ENCODE measurements around the gene C16orf92.
A peak's percentile ranks its signal among the peaks of the same experiment; 100 is the strongest.

C16orf92 gene

DNA sequence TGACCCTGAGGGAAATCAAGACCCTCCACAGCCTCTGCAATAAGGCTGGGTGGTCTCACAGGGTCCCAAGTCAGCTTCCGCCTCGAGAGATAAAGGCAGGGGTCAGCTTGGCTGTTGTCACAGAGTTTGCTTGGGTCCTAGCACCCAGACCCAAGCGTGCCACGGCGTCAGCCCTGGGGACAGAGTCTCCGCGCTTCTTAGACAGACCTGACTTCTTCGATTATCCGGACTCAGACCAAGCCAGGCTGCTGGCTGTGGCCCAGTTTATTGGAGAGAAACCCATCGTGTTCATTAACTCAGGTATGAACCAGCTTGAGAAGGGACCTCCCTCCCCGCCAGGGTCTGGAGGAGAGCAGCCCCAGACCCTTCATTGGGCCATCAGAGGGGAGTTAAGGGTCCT is 588 bp downstream of the C16orf92 start:
- FAIRE-seq: no peak
- no peak for DNase-seq (ENCODE audit: insufficient read length)
- TF ChIP-seq POLR2A (IDR thresholded peaks at IDR 0.05; ENCODE audit: low read depth, low read length) (no peak), POLR2AphosphoS5 (IDR thresholded peaks at IDR 0.05; ENCODE audit: low read depth, low read length) (no peak), TAF1 (IDR thresholded peaks at IDR 0.05; ENCODE audit: borderline replicate concordance, low read depth, low read length) (no peak)

DNA sequence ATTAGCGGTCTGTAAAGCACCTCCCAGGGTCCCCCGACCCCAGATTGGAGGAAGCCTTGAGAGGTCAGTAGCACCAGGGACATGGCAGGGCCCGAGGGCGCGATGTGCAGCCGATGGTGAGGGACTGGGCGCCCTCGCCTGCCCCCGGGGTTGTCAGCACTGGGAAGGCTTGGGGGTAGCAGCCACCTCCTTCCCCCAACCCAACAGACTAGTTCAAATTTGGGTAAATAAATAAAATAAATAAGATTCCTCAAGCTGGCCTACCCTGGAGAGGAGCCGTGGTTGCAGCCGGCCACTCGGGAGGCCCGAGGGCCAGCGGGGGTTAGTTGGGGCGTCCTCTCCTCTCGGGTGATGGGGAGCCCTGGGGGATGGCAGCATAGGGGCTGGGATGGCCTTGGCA is 1.5 kb downstream of the C16orf92 start:
- DNase-seq (ENCODE audit: insufficient read length) (no peak), FAIRE-seq (no peak)
- TF ChIP-seq TAF1 (IDR thresholded peaks at IDR 0.05; ENCODE audit: borderline replicate concordance, low read depth, low read length) (no peak), POLR2A (IDR thresholded peaks at IDR 0.05; ENCODE audit: low read depth, low read length) (no peak), POLR2AphosphoS5 (IDR thresholded peaks at IDR 0.05; ENCODE audit: low read depth, low read length) (no peak)

DNA sequence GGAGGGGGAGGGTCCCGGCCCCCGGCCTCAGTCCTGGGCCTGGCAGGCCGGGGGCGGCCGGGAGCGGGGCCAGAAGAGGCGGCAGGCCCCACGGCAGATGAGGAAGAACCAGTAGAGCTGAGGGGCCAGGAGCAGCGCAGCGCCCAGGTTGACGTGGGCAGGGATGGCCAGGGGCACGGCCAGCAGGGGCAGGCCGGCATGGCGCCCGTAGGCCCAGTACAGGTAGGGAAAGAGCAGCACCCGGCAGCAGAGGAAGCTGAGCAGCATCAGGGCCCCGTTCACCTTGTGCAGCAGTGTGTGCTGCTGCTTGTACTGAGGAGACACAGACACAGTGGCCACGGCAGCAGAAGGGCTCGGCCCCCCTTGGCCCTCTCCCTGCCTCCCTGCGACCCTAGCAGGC is 2.2 kb downstream of the C16orf92 start:
- DNase-seq (ENCODE audit: insufficient read length) (no peak), FAIRE-seq (no peak)
- no peak for TF ChIP-seq POLR2AphosphoS5 (IDR thresholded peaks at IDR 0.05; ENCODE audit: low read depth, low read length)
- TF ChIP-seq POLR2A (IDR thresholded peaks at IDR 0.05; ENCODE audit: low read depth, low read length): no peak
- no peak for TF ChIP-seq TAF1 (IDR thresholded peaks at IDR 0.05; ENCODE audit: borderline replicate concordance, low read depth, low read length)

DNA sequence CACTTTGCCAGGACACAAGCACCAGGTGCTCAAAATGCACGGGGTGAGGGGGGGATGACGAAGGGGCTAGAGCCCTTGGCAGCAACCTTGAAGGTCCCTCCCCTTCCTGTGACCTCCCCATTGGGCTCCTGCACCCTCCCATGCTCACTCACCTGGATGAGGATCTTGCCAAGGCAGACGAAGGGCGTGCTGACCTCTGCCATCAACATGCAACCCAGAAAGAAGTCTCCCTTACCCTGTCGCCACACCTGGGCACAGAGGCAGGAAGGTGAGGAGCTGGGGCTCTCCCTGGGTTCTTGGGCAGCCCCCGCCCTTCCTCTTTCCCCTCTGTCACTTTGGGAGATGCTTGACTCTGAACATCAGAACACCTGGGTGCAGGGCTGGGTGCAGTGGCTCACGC is 2.6 kb downstream of the C16orf92 start:
- TF ChIP-seq POLR2A (IDR thresholded peaks at IDR 0.05; ENCODE audit: low read depth, low read length) (no peak), TAF1 (IDR thresholded peaks at IDR 0.05; ENCODE audit: borderline replicate concordance, low read depth, low read length) (no peak), POLR2AphosphoS5 (IDR thresholded peaks at IDR 0.05; ENCODE audit: low read depth, low read length) (no peak)
- no peak for DNase-seq (ENCODE audit: insufficient read length)
- FAIRE-seq: no peak

DNA sequence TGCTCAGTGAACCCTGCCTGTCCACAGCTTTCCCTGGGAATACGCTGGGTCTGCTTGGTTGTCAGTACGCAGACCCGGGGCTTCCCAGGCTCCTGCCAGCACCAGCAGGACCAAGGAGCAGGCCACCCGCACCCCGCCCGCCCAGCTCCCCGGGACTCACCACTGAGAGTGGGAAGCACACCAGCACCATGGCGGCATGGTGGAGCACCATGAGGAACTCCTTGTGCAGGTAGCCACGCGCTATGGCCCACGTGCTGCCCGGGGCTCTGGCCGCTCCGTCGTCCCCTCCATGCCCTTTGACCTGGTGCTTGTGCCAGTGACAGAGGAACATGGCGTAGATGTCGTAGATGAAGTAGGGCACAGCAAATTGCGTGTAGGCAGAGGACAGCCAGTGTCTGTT is 3.5 kb downstream of the C16orf92 start:
- FAIRE-seq (no peak), DNase-seq (ENCODE audit: insufficient read length) (no peak)
- no peak for TF ChIP-seq TAF1 (IDR thresholded peaks at IDR 0.05; ENCODE audit: borderline replicate concordance, low read depth, low read length)

DNA sequence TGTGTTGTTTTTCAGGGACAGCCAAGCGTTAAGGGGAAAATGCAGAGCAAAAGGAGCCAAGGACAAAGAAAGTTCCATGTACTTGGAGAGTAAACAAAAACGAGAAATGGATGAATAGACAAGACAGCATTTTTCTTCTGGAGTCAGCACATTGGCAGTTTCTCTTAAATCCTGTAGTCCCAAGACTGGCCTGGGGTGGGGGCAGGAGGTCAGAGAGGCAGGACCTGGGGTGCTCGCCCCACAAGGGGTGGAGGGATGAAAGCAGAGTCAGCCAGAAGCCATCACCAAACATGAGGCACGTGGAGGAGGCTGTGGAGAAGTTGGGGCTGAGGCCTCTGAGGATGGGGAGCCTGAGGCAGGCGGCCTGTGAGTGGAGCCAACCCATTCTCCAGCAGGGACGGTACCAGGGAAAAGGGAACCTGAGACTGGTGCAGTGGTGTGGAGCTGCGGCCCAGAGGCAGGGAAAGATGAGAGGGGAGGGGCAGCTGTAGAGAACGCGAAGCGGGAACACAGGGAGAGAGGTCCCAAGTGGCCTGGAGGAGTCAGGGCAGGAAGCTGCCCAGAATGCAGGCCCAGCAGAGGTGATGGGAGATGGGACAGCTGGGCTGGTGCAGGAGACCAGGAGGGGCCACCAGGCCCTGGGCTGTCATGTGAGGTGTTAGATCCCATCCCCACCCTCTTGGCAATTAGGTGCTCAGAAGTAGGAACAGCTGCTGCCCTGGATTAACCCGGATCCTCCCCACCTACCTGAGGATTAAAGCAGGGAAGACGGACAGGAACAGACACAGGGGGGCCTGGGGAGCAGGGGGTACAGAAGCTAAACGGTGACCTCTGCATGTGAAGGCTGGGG is 4.8 kb downstream of the C16orf92 start:
- TF ChIP-seq TAF1 (IDR thresholded peaks at IDR 0.05; ENCODE audit: borderline replicate concordance, low read depth, low read length): no peak
- TF ChIP-seq POLR2AphosphoS5 (IDR thresholded peaks at IDR 0.05; ENCODE audit: low read depth, low read length): no peak
- TF ChIP-seq POLR2A (IDR thresholded peaks at IDR 0.05; ENCODE audit: low read depth, low read length): no peak
- FAIRE-seq (no peak), DNase-seq (ENCODE audit: insufficient read length) (no peak)

DNA sequence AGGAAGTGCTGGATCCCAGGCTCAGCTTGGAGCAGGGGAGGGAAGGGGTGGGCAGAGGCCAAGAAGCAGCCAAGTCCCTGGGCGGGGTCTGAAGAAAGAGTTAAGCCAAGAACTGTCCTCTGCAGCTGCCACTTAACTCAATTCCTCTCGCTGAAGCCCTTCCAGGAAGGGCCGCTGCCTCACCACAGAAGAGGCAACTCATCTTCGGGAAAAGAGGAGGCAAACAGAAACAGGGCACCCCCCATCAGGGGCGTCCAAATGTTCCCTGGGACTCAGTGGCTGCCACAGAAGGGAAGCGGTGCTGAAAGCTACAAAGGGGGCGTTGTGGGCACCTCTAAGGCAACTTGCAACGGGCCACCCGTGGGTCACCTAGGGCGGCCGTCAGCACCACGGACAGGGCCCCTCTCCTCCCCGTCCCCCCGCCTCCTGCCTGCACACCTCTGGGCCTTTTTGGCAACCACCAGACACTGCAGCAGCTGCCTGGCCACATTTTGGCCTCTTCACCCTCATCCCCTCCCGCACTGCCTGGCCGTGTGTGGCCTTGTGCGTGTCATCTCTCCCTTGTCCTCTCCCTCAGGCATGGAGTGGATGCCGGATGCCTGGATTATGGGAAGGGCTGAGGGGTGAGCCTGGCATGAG is 5.6 kb downstream of the C16orf92 start:
- DNase-seq (ENCODE audit: insufficient read length): no peak
- TF ChIP-seq POLR2A (IDR thresholded peaks at IDR 0.05; ENCODE audit: low read depth, low read length) (no peak), POLR2AphosphoS5 (IDR thresholded peaks at IDR 0.05; ENCODE audit: low read depth, low read length) (no peak), TAF1 (IDR thresholded peaks at IDR 0.05; ENCODE audit: borderline replicate concordance, low read depth, low read length) (no peak)
- FAIRE-seq: no peak

DNA sequence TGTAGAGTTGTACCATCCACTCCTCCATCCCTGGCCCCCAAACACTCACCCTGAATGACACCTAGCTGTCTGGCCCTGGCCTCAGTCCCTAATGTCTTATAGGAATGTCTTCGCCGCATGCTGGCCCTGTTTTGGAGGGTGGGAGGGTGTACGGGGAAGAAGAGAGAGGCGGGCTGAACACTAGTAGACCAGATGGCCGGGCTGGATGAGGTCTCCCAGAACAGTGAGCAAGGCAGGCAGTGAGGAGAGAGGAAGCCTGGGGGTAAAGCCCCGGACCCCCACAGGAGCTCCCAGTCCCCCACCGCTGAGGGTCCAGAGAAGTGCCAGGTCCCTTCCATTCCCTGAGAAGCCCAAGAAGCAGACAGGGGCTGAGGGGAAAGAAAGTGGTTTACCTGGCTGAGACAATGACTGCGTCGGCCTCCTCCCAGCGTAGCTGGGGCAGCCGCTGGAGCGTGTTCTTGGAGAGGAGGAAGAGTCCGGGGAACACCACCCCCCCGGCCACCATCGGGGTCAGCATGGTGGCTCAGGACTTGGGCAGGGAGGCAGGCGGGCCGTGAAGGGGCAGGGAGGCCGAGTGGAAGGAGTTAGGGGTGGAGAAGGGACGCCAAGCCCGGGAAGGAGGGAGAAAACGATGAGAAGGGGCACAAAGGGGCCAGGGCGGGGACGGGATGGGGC is 7.2 kb downstream of the C16orf92 start:
- no peak for DNase-seq (ENCODE audit: insufficient read length)
- FAIRE-seq: no peak
- TF ChIP-seq TAF1 (IDR thresholded peaks at IDR 0.05; ENCODE audit: borderline replicate concordance, low read depth, low read length): no peak
- TF ChIP-seq POLR2AphosphoS5 (IDR thresholded peaks at IDR 0.05; ENCODE audit: low read depth, low read length): no peak
- TF ChIP-seq POLR2A (IDR thresholded peaks at IDR 0.05; ENCODE audit: low read depth, low read length): no peak

DNA sequence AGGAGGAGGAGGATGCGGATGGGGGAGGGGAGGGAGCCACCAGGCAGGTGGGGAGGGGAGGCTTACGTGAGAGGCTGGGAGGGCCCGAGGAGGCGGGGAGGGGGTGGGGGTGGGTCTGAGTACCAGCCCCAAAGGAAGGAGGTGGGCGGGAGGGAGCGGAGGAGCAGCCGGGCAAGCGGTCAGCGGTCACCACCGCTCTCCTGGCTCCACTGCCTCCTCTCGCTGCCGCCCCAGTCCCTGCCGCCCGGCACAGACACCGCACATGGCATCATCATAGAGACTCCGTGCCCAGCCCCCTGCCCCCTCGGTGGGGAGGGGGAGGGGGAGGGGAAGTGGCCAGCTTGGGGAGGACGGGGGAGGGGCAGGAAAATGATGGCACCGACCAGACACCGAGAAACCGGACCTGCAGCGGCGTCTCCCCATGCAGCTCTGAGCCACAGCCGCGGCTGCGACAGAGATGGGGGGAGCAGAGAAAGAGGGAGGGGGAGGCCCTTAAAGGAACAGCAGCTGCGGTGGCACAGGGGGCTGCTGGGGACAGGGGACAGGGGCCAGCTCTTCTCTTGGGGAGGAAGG is 7.9 kb downstream of the C16orf92 start, which contains the start of gene TLCD3B:
TLCD3B (minus strand) TSS at position 431 of the 573 bp plus-strand sequence. CDS start 744 bp downstream, outside the sequence.
- TF ChIP-seq TAF1 (IDR thresholded peaks at IDR 0.05; ENCODE audit: borderline replicate concordance, low read depth, low read length) (no peak), POLR2AphosphoS5 (IDR thresholded peaks at IDR 0.05; ENCODE audit: low read depth, low read length) (no peak), POLR2A (IDR thresholded peaks at IDR 0.05; ENCODE audit: low read depth, low read length) (no peak)
- FAIRE-seq (no peak), DNase-seq (ENCODE audit: insufficient read length) (no peak)

DNA sequence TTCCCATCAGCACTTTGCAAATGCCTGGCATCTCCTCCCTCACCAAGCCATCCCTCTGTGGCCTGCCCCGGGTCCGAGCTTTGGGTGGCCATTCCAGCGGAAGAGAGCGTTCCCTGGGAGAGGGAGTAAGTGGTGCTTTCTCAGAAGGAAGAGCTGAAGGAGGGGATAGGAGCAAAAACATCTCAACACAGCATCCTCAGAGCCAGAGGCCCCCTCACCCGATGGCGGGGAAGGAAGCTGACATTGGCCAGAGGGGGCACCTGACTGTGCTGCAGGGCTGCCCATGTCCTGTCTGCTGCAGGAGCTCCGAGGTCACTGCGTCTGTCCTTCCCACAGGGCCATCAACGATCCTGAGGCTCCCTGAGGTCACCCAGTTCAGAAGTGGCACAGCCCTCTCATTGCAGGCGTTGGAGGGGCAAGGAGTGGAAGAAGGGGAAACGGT is 8.5 kb downstream of the C16orf92 start:
- DNase-seq (ENCODE audit: insufficient read length) (no peak), FAIRE-seq (no peak)
- TF ChIP-seq TAF1 (IDR thresholded peaks at IDR 0.05; ENCODE audit: borderline replicate concordance, low read depth, low read length) (no peak), POLR2AphosphoS5 (IDR thresholded peaks at IDR 0.05; ENCODE audit: low read depth, low read length) (no peak), POLR2A (IDR thresholded peaks at IDR 0.05; ENCODE audit: low read depth, low read length) (no peak)

DNA sequence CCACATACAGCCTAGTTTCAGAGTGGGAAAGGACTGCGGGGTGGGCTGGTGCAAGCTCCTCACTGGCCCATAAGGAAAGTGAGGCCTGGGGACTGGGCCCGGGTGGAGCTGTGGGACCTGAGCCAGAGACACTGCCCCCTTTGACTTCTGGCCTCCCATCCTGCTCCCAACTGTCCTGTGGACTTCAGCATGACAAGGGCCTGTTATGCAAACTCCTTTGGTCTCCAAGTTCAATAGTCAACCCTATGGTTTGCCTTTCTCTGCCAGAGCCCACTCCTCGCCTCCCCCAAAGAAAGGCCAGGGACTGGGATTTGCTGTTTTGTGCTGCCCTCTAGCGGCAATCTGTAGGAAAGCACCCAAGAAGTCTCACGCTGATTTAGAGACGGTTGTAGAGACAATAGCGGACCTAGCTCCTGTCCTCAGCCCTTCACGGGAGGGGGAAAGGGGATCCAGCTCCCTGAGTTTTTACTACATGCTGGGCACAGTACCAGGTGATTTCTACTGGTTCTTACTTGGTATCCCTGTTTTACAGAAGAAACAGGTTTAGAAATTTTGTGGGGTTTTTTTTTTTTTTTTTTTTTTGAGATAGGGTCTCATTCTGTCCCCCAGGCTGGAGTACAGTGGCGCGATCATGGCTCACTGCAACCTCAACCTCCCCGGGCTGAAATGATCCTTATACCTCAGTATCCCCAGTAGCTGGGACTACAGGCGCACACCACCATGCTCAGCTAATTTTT is 9.3 kb downstream of the C16orf92 start:
- FAIRE-seq (peak; percentile 93), DNase-seq (ENCODE audit: insufficient read length) (peak; percentile 75)

More for the DNA sequence above, 9.3 kb downstream of the C16orf92 start:
- TF ChIP-seq POLR2AphosphoS5 (IDR thresholded peaks at IDR 0.05; ENCODE audit: low read depth, low read length) (no peak), POLR2A (IDR thresholded peaks at IDR 0.05; ENCODE audit: low read depth, low read length) (no peak), TAF1 (IDR thresholded peaks at IDR 0.05; ENCODE audit: borderline replicate concordance, low read depth, low read length) (no peak)

Measured in GM12892 (cell line).